GM19099 (cell line): ENCODE measurements around the gene WDR7.

ENCODE experiments used
- POLR2A ChIP-seq: IDR thresholded peaks from 3 replicates; pipeline ENCODE4 v1.6.1; 2011; ENCODE audit warnings: low read depth; ENCODE audit not compliant: insufficient read length; ENCODE audit errors: extremely low read depth

Gene WDR7

GRCh38 chr18:57052173-57052572 is 401.0 kb downstream of the WDR7 start:
- TF ChIP-seq POLR2A, result no peak

GRCh38 chr18:57052759-57053158 is 401.6 kb downstream of the WDR7 start:
- TF ChIP-seq POLR2A, result no peak

GRCh38 chr18:57054891-57055290 is 403.7 kb downstream of the WDR7 start:
- TF ChIP-seq POLR2A, result no peak

GRCh38 chr18:57057890-57058289 is 406.7 kb downstream of the WDR7 start:
- TF ChIP-seq POLR2A, result no peak

- TF ChIP-seq POLR2A, result no peak
Measured at GRCh38 chr18:57058734-57059133, 407.6 kb downstream of the WDR7 start.

GRCh38 chr18:57059366-57059765 is 408.2 kb downstream of the WDR7 start:
- TF ChIP-seq POLR2A, result no peak

GRCh38 chr18:57060814-57061213 is 409.7 kb downstream of the WDR7 start:
- TF ChIP-seq POLR2A, result no peak

- TF ChIP-seq POLR2A, result no peak
Measured at GRCh38 chr18:57062178-57062577, 411.0 kb downstream of the WDR7 start.

- no peak for TF ChIP-seq POLR2A
Measured at GRCh38 chr18:57062844-57063243, 411.7 kb downstream of the WDR7 start.

- no peak for TF ChIP-seq POLR2A
Measured at GRCh38 chr18:57063601-57064103, 412.5 kb downstream of the WDR7 start.

- no peak for TF ChIP-seq POLR2A
Measured at GRCh38 chr18:57073501-57074187, 422.5 kb downstream of the WDR7 start.

GRCh38 chr18:57075716-57076400 is 424.7 kb downstream of the WDR7 start:
- TF ChIP-seq POLR2A, result no peak

GRCh38 chr18:57077005-57077765 is 426.0 kb downstream of the WDR7 start:
- no peak for TF ChIP-seq POLR2A

GRCh38 chr18:57077786-57078552 is 426.8 kb downstream of the WDR7 start:
- peak; percentile 41 for TF ChIP-seq POLR2A

- TF ChIP-seq POLR2A, result no peak
Measured at GRCh38 chr18:57078614-57079013, 427.5 kb downstream of the WDR7 start.
